HG02885 (cell line): ENCODE data around the gene ALG1L2.
"Not testable (repeated sequence)": the region's sequence is repeated elsewhere in the genome, so short reads cannot be mapped to it uniquely, and the experiment has no call there.

Source experiments
- ATAC-seq: cut with Tn5 transposase; IDR thresholded peaks from one replicate; pipeline ENCODE4 v1.9.1; 2021; ENCODE audit warnings: mild to moderate bottlenecking; ENCODE audit not compliant: unreplicated experiment, poor library complexity

The ALG1L2 gene

DNA sequence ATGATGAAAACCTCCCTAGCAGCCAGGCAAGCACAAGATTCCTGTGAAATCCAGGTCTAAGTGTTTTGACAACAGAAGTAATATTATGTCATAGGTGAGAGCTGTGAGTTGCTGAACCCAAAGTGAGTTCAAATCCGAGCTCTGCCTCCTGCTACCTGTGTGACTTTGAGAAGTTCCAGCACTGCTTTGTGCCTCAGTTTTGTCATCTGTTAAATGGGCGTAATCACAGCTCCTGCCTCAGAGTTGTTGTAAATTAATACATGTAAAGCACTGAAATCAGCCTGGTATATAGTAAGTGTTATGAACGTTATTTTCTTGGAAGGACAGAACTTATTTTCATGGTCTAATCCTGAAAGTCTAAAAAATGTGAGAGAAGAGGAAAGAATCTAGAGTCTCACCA lies 38.7 kb downstream of the ALG1L2 start:
- ATAC-seq: not testable (repeated sequence)

DNA sequence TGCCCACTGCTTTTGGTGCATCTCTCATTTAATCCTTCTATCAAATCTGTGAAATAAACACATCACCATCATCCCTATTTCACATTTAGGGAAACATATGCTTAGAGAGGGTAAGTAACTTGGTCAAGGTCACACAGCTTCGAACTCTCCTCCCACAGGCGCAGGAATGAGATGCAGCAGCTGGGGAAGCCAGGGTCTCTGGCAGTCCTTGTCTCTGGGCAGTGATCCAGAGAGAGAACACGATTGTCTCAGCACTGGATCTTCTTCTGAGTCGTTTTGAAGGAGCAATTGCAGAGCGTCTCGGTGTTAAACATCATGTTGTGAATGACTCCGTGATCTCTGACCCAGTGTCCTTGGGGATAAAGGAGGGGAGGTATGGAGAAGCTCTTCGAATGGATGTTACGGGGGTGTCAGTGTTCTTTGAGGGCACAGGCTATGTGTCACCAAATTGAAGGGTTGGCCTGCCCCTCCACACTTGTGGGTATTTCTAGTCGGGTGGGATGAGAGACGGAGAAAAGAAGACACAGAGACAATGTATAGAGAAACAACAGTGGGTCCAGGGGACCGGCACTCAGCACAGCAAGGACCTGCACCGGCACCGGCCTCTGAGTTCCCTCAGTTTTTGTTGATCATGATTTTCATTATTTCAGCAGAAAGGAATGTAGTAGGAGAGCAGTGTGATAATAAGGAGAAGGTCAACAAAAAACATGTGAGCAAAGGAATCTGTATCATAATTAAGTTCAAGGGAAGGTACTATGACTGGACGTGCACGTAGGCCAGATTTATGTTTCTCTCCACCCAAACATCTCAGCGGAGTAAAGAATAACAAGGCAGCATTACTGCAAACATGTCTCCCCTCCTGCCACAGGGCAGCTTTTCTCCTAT lies 41.5 kb downstream of the ALG1L2 start:
- not testable (repeated sequence) for ATAC-seq

DNA sequence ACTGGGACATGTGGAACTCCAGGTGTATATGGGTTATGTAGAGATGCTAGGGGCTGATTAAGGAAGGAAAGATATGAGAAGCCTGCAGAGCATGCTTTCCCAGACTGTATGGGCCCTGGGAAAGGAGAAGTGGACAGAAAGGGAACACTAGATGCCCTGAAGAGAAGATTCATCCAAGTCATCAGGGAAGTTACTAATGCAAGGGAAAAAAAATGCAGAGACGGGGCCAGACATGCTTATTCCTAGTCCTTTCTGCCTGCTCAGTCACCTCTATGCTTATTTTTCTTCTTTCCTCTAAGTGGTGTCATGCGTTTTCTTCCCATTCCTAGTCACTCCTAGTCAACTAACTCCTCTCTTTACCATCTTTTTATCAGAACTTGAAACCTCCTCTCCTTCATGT lies 43.8 kb downstream of the ALG1L2 start:
- not testable (repeated sequence) for ATAC-seq

DNA sequence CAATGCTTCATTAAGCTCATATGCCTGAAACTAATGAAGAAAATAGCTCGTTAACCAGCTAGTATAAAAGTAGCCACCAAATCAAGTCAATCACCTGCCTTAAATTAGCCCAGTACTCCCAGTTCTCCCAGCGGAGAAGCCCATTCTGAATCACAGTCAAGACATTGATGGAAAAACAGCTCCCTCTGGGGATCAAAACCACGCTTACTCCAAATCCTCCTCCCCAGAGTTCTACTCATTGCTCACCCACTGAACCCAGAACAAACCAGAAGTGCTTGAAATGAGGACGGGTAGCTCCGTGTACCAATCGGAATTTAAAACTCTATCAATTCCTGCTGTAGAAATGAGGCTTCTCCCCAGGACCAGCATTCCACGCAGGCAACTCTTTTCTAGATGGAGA lies 54.7 kb downstream of the ALG1L2 start:
- ATAC-seq: not testable (repeated sequence)

DNA sequence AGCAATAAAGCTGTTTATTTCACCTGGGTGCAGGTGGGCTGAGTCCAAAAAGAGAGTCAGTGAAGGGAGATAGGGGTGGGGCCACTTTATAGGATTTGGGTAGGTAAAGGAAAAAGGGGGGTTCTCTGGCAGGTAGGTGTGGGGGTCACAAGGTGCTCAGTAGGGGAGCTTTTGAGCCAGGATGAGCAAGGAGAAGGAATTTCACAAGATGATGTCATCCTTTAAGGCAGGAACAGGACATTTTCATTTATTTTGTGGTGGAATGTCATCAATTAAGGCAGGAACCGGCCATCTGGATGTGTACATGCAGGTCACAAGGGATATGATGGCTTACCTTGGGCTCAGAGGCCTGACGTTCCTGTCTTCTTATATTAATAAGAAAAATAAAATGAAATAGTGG lies 56.1 kb downstream of the ALG1L2 start:
- not testable (repeated sequence) for ATAC-seq

DNA sequence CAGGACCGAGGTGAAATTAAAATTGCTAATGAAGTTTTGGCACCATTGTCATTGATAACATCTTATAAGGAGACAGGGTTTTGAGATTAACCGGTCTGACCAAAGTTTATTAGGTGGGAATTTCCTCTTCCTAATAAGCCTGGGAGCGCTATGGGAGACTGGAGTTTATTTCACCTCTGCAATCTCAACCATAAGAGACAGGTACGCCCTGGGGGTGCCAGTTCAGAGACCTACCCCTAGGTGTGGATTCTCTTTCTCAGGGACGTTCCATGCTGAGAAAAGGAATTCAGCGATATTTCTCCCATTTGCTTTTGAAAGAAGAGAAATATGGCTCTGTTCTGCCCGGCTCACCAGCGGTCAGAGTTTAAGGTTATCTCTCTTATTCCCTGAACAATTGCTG lies 57.4 kb downstream of the ALG1L2 start:
- not testable (repeated sequence) for ATAC-seq

DNA sequence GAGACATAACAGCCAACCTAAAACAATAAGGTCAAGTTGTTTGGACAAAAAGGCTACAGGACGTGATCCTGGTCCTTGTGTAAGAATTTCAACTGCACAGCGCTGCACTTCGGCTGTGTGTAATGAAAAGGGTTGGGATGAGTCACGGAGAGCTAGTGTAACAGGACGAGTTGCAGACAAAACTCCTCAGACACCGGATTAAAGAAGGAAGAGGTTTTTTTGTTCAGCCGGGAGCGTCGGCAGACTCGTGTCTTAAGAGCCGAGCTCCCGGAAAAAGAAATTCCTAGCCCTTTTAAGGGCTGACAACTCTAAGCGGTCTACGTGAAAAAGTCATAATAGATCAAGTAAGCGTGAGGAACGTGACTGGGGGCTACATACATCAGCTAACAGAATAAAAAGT lies 59.1 kb downstream of the ALG1L2 start:
- ATAC-seq: not testable (repeated sequence)

DNA sequence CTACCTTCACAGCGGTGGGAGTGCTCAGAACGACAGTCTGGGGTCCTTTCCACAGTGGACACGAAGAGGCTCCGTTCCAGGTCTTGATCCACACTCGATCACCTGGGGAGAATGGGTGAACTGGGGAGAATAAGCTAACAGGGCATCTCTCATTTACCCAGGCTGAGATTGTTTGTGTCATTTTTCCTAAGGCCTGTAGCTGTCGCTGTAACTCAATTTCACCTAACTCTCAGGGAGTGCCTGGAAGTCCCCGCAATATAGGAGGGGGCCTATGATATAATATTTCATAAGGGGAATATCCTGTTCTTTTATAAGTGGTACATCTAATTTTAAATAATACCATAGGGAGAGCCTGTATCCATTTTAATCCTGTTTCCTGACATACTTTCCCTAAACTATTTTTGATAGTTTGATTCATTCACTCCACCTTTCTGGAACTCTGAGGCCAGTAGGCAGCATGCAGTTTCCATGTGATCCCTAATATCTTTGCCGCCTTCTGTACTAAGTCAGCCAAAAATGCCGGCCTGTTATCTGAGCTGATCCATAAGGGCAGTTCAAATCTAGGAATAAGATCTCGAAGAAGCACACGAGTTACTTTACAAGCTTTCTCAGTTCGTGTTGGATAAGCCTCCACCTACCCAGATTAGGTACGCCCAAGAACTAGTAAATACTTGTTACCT lies 62.2 kb downstream of the ALG1L2 start:
- ATAC-seq: not testable (repeated sequence)

DNA sequence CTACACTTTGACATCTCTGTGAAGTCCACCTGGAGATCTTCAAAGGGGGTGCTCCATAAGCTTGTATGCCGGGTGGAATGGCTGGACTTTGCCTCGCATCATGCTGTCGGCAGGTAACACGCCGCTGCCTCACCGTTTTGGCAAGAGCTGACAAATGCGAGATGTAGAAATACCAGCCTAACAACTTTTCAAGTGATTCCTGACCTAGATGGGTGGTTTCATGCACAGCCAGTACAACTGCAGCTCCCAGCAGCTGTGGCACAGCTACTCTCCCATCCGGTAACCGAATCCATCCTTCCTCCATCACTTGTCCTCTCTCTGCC lies 62.7 kb downstream of the ALG1L2 start:
- ATAC-seq: not testable (repeated sequence)

DNA sequence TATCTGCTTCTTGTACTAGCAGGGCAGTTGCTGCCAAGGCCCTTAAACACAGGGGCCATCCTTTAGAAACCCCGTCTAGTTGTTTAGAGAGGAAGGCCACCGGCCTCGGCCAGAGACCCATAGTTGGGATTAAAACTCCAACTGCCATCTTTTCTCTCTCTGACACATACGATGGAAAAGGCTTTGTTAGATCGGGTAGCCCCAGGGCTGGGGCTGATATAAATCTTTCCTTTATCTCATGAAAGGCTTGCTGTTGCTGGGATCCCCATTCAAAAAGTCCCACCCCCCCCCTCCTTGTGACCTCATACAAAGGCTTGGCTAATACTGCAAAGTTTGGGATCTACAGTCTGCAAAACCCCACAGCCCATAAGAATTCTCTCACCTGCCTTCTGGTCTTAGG lies 63.8 kb downstream of the ALG1L2 start:
- ATAC-seq: not testable (repeated sequence)

DNA sequence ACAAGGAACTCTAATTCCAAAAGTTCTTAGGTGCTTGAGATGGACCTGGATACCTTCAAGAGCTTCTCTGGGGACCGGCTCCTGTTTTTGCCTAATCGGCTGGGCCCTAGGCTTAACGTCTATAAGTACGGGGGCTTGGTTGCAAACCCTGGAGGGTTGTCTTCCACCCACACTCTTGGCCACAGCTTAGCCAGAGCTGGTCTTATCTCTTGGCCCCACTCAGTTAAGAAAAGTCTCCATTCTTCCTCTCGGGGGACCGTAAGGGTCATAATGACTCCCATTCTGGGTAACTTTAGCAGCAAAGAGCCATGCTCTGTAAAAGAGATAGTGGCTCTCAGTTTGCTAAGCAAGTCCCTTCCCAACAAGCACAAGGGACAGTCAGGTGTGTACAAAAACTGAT lies 64.8 kb downstream of the ALG1L2 start:
- not testable (repeated sequence) for ATAC-seq
